Ishikawa (cell line): Measurements from ENCODE around the gene TRIM56.

Experiments
- MAX ChIP-seq: IDR thresholded peaks from 2 replicates; pipeline ENCODE4 v1.6.1; 2012
- NFIC ChIP-seq: IDR thresholded peaks from 2 replicates; pipeline ENCODE4 v1.6.1; 2012
- TCF12 ChIP-seq: IDR thresholded peaks from 2 replicates; pipeline ENCODE4 v1.6.1; 2012; ENCODE audit warnings: low read depth
- TEAD4 ChIP-seq: IDR thresholded peaks from 2 replicates; pipeline ENCODE4 v1.6.1; 2012
- ZBTB7A ChIP-seq: IDR thresholded peaks from 2 replicates; pipeline ENCODE4 v1.6.1; 2012; ENCODE audit warnings: low read depth
- TF ChIP-seq, protein P1 (sequence below): IDR thresholded peaks from 2 replicates; pipeline ENCODE4 v1.6.1; 2012; ENCODE audit warnings: low read depth, mild to moderate bottlenecking

GRCh38 chr7:101108961-101109360, 23.7 kb downstream of the TRIM56 start:
- no peak for TF ChIP-seq MAX
- no peak for TF ChIP-seq ZBTB7A
- TF ChIP-seq TCF12 = no peak
- TF ChIP-seq TEAD4 = no peak
- TF ChIP-seq NFIC = no peak
- TF ChIP-seq, protein P1, sequence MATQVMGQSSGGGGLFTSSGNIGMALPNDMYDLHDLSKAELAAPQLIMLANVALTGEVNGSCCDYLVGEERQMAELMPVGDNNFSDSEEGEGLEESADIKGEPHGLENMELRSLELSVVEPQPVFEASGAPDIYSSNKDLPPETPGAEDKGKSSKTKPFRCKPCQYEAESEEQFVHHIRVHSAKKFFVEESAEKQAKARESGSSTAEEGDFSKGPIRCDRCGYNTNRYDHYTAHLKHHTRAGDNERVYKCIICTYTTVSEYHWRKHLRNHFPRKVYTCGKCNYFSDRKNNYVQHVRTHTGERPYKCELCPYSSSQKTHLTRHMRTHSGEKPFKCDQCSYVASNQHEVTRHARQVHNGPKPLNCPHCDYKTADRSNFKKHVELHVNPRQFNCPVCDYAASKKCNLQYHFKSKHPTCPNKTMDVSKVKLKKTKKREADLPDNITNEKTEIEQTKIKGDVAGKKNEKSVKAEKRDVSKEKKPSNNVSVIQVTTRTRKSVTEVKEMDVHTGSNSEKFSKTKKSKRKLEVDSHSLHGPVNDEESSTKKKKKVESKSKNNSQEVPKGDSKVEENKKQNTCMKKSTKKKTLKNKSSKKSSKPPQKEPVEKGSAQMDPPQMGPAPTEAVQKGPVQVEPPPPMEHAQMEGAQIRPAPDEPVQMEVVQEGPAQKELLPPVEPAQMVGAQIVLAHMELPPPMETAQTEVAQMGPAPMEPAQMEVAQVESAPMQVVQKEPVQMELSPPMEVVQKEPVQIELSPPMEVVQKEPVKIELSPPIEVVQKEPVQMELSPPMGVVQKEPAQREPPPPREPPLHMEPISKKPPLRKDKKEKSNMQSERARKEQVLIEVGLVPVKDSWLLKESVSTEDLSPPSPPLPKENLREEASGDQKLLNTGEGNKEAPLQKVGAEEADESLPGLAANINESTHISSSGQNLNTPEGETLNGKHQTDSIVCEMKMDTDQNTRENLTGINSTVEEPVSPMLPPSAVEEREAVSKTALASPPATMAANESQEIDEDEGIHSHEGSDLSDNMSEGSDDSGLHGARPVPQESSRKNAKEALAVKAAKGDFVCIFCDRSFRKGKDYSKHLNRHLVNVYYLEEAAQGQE = no peak
